LoVo (cell line): ENCODE measurements around the gene STXBP6.
A peak's percentile ranks its signal among the peaks of the same experiment; 100 is the strongest.

Experiments used
- DNase-seq: peaks from one replicate; pipeline ENCODE4 v3.0.0-alpha.2; 2016; ENCODE audit warnings: low spot score

Gene STXBP6

DNA sequence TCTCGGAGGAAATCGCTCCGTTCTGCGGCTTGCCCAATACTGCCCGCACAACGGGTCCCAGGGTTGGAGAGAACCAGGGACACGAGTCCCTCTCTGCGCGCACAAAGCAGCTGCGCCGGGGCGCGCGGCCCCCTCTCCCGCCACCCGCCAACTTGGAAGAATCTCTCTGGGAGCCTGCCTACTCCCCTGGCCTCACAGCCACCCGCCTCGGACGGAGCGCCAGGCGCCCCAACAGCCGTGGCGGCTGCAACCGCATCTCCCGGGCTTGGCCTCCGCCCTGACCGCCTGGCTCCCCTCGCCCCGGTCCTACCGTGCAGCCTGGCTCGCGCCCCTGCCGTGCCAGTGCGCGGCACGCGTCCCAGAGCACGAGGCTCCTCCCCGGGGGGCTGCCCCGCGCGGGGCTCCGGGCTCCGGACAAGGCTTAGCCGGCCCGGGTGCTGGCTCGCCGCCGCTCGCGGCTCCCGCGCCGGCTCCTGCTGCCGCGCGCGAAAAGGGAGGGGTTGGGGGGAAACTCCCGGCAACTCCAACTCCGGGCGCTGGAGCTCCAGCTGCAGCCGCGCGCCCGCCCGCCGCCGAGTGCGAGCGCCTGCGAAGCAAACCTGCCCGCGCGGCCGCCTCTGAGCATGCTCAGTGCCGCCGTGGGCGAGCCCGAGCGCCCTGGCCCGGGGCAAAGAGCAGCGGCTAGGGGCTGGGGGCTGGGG, at the start of gene STXBP6:
Gene STXBP6 (minus strand): TSS at position 580 of the 701 bp plus-strand sequence. CDS start 75,329 bp downstream, outside the sequence.
- DNase-seq, result peak; percentile 73

DNA sequence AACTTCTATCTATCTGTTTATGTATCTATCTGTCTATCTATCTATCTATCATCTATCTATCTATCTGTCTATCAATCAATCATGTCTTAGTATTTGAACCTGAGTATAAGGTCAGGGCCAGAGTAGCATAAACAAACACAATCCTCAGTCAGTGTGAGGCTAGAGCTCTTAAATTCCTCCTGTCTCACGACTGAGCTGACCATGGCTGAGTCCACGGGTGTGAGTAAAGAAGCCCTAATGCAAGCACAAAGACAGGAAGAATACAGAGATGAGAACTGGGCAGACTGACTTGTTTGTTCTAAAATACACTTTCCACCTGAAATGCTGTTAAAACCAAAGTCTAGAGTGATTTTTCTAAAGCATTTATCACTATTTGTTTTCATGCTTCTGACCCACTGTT, 47.2 kb upstream of the STXBP6 start:
- DNase-seq, result no peak

DNA sequence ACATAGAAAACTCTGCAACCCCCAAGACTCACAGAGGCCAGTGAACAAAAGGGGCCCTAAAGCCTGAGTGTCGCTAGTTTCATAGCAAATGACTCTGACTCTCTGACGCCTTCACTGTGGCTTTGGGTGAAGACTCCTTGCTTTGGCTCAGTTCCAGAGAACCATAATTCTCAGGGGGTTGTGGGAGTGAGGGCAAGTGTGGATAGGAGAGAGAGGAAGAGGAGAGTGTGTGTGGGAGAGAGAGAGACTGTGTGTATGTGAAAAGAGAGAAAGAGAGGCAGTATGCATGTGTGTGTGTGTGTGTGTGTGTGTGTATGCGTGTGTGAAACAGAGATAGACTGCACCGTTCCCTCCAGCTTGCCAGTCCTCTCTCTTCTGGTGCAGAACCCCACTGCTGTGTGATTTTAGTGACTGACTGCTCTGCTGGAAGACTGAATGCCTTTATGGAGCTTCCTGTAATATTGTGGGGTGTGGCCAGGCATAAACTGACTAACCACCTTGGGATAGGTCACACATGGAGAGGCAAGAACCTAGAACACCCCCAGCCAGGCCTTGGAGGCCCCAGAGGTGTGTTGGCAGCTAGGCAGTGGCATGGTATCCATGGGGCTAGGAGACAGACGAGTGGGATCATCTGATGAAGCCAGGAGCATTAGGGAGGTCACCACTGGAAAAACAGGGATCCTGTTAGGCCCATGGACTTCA, 45.9 kb upstream of the STXBP6 start:
- no peak for DNase-seq

DNA sequence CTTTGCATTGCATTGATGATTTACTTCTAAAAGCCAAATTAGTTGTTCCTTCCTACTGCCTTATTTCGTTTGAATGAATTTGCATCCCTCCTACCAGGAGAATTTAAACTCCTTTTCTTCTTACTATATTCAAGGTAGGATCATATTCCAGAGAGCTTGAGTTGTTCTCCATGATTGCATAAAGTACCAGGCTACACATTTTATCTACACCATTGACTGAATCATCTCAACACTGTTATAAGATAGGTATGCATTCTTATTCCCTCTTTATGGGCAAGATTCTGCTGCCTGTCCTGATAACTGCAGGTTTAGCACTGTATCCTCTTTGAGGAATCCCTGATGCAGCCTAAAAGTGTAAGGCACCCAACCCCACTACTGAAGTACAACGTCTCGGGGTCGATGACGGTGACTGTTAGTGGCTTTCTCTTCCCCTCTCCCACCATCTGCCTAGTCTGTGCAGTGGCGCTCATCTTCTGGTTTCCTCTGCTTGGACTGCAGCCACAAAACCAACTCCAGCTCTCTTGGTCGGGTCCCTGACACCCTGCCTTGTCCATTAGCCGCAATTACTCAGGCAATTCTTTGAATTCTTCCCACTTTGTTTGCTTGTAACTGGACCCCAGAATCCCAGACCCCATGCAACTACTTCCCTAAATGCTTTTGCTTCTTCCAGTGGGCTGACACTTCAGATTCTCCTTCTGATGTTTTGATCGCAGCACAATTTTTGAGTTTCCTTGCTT, 44.4 kb upstream of the STXBP6 start:
- no peak for DNase-seq

DNA sequence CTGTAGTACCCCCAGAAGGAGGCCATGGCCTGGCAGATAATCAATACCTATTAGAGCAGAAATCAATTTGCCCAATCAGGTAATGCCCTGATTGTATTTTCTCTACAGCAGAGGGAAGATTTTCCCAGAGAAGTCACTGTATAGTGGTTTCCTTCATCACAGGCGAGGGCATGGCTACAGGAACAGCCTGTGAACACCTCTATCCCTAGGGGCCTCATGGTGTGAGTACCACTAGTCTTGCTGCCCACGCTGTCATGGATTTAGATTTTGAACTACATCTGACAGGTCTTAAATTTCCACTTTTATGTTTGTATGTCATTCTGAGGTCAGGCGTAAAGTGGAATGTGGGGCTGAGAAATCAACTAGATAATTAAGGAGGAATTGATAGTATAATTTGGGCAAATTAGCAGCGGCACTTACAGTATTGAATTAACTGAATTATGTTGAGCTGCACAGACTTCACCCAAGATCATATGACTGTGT, 42.4 kb upstream of the STXBP6 start:
- DNase-seq, result no peak

DNA sequence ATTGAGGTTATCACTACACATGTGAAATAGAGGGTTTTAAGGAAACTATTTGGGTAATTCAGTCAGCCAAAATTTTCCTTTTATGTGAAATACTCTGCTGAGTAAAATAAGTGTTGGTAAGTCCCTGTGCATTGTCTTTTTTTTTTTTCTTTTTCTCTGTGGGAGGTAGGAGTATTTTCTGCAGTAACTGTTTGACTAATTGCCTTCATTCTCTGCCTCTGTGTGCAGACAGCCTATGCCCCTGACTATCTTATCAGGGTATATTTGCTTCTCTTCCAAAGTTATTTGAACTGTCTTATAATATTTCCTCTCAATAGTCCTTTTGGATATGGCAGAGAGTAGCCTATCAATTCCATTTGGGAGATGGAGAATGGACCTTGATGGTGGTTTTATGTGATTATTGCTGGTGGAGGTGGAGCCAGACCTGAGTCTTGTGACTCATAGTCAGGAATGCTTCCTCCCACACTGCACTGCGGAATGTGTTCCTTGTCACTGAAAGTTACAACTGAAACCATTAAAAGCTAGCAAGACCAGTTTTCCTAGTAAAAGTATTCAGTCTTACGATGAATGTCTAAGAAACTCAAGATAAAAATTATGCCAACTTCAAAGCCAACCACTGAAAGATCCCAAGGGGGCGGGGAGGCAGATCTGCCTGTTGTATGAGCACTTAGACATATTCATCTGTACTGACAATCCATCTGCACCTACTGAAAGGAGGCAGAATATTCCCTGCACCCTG, 40.9 kb upstream of the STXBP6 start:
- peak; percentile 55 for DNase-seq

DNA sequence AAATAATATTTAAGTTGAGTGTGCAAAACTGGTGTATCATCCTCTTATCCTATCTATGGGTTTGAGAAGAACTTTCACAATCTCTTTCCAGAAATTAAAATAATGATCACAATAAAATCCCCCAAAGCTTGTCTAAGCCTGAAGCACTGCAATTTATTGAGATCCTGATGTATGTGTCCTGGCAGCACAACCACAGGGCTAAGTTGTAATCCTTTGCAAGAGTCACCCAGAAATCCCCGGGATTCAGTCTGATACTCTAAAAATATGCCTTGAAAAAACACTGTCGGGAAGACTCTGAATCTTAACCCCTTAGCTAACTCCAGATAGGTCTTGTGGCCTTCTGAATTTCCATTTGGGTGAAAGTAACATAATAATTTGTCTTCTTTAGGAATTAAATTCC, 40.3 kb upstream of the STXBP6 start:
- no peak for DNase-seq

DNA sequence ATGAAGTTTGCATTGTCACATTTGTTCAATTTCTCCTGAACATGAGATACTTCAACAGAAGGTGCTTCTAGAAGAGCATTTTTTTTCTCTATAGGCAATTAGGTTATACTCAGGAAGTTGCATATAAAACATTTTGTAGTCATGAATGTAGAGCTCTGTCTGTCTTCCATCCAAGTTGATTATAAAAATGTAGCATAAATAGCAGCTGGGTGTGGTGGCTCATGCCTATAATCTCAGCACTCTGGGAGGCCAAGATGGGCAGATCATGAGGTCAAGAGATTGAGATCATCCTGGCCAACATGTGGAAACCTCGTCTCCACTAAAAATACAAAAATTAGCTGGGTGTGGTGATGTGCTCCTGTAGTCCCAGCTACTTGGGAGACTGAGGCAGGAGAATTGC, 39.5 kb upstream of the STXBP6 start:
- no peak for DNase-seq

DNA sequence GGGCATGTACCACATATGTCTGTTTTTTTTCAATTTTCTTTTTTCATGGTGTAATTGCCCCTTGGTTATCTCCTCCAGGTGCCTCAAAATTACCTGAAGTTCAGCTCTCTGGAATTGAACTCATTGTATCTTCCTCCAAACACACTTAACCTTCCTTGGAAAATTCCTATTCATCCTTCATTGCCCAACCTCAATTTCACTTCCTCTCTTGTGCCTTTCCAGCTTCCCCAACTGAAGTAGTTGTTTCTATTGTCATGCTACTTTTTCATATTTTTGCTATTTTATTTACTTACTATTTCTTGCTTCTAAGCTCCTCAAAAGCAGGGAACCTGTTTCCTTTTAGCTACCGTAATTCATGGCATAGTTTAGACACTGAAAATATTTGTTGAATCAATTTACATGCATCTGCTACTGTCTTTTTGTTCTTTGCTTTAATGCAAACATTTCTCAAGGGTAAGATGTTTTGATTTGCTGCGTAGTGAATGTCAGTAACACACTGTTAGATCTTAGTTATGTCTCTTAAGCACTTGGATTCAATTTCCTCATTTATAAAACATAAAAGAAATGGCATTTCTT, 37.0 kb upstream of the STXBP6 start:
- no peak for DNase-seq

DNA sequence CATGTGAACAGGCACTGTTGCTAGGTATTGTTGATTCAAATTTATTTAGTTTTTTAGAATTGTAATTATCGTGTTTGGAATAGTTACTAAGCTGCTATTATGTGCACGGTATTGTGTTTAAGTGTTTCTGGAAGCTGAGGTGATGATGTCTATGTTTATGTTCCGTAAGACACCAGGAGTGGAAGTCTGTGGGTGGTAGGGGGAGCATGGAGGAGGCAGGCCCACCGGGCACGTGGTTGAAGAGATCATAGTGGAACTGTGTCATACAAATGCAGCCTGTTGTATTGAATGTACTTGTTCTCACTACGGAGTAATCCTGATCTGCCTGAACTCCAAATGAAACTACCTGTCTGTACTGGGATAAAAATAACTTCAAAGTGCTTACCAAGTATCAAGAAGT, 36.1 kb upstream of the STXBP6 start:
- DNase-seq, result no peak

DNA sequence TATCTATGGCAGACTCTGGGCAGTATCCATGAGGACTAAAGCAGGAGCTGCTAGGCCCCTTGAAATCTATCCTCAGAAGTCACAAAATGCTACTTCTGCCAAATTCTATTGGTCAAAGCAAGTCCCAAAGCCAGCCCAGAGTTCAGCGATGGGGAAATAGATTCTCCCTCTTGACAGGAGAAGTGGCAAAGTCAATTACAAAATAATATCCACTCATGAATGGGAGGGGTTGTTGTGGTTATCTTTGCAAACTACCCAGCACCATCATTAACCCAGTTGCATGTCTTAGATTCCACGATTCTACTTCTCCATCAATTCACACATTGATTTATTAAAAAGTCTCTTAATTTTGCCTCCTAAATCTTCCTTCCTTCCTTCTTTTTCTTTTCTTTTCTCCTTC, 30.7 kb upstream of the STXBP6 start:
- no peak for DNase-seq

DNA sequence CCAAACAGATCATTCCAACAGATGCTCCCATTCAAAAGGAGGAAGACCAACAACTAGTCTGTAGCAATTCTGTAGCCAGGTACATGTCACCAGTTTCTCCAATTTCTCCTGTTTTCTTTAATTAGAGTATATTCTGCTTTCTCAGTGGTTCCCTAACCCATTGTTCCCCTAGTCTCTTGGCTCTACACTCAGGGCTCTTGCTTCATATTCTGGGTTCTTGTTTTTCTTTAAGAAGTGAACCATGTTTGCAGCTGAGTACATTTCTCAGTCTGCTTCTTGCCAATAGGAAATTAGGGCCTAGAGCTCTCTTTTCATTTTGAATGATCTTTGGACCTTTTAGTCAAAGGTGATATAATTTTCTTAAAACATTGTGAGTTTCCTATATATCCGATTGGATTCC, 29.4 kb upstream of the STXBP6 start:
- no peak for DNase-seq

DNA sequence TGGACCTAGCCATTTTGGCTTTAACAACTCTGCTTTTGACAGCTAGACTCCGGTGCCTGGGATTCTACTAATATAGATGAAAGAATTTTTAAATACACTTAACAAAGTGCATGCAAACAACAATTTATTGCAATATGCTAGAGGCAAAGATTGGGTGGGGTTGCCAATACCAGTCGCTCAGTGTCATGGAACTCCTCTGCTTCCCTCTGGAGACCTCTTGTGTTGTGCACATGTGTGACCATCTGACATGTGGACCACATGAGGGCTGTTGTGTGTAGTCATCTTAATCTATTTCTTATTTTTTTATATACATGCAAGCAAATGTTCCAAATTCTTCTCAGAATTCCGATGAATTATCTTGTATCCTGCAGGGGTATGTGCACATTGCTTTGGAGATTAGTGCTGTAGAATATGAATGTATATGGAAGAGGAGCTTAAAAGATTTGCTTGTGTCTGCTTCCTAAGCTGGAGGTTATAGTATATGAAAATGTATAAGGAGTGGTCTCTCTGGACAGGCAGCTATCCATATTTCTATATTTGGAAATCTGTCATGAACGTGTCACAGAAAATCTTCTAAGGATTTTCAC, 24.2 kb upstream of the STXBP6 start:
- DNase-seq, result no peak

DNA sequence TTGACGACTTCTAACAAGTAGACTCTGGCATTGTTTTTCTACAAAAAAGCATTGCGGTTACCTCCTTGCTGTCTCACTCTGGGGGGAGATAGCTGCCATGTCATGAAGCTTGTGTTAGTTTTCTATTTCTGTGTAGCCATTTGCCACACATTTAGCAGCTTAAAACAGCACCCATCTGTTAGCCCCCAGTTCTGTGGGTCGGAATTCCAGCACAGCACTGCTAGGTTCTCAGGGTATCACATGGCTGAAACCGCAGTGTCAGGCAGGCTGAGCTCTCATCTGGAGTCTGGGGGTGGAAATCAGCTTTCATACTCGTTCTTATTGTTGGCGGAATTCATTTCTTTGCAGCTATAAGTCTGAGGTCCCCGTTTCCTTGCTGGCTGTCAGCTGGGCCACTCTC, 19.9 kb upstream of the STXBP6 start:
- no peak for DNase-seq

DNA sequence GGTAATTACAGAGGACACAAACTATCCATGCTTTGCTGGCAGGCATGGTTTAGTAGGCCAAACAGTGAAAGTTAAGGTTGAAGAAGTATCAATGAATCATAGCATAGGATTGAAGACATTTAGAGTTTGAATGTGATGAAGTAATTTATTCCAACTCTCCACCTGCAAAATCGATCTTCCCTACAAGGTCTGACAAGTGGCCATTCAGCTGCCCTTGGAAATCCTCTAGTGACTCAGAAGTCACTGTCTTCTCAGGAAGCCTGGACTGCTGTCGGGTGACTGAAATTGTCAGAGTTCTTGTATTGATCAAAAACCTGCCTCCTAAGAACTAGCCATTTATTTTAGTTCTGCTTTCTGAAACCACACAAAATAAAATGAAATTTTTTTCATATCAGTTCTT, 17.7 kb upstream of the STXBP6 start:
- DNase-seq, result no peak

DNA sequence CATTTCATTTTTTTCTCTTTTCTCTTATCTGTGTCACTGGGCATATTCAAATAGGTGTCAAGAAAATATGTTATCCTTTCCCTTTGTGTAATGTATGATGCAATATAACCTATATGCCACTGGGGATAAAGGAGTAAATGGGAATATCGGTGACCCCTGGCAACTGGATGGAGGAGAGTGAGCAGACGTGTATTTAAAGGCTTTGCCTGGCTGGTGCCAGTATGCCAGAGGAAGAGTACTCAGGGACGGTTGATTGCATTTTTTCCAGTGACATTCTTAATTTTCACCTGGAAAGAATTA, 12.0 kb upstream of the STXBP6 start:
- DNase-seq, result no peak

DNA sequence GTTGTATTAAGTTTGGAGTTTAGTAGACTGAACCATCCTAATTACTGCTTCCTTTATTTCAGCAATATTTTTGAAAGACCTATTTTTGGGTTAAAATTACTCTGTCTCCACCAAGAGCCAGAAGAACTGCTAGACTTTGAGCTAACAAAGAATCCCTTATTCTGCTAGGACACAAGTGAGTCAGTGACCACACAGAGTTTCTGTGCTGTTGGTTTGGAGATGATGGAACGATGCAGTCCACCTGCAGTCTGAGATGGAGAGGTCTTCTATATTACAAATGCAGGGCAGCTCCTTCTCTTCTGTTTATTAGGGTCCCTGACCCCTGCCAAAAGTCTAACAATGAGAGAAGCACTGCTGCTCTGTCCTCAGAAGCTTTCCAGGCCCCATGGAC, 6.7 kb upstream of the STXBP6 start:
- no peak for DNase-seq

DNA sequence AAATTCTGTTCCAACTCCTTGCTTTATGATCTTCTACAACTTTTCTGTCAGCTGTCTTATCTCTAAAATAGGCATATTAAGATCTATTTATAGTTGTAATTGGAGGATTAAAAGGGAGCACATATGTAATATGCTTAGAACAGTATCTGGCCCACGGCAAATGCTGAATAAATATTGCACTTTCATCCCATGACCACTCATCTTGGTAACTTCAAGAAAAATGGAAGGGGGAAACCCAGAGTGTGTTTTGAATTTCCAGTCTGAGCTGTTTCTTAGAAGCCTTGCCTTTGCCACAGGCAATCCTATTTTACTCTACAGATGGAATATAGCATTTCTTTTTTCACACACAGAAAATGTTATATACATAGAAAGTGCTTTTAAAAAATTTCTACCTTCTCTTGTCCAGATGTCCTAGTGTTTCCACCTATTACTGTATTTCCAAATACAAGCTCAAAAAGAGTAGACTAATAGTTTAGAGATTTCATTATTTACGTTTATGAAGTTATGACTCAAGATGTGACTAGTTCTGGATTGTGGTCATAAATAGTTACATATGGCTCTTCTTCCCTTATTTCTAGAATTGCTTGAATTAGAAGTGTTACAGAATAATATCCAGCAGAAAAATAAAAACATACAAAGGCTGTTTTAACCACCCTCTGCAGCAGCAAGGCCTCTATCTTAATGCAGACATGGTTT, 6.2 kb upstream of the STXBP6 start:
- no peak for DNase-seq

DNA sequence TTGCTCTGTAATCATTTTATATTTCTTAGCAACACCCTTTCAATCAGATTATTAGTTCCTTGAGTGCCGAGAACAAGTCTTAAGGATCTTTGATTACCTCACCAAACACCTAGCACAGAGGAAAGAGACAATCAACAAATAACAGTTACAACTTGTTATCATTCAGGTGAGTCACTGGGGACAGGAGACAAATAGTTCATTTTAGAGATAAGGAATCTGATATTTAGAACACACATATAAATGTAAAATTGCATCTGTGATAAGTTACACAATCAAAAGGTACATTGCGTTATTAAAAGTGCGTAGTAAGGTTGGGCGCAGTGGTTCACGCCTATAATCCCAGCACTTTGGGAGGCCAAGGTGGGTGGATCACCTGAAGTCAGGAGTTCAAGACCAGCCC, 5.1 kb upstream of the STXBP6 start:
- DNase-seq, result no peak

DNA sequence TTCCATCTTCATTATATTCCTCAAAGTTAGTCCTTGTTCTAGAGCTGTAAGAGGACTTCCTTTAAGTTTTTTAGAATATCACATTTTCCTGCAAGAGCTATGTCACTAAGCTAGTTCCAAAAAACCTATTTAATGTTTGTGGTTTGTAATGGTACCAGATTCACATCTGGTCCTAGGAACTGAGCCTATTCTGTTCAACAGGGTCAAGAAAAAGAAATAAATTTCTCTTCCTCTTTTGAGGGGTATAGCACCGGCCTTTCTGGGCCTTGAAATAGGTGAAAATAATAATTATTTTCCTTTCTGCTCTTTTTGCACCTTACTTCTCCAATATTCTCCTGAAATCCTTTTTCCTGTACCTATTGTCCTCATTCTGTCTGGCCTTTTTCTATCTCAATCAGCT, 3.6 kb upstream of the STXBP6 start:
- no peak for DNase-seq

DNA sequence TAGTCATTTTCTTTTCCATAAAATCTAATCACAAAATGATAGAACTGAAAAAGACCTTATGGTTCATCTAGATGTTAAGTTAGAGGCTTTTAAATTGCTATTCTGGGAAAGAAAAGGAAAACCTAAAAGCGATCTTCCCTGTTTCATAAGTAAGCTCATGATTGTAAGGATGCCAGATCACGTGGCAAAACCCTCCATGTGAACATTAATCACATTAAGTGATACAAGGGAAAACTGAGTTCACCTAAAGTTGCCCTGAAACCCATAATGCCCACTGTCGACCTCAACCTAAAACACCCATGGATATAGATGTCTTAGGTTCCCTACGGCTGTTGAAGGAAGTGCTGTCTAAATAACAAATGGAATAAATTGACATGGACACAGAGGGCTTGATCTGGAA, 3.0 kb upstream of the STXBP6 start:
- DNase-seq, result no peak
